ENCODE data around the gene RAPGEF5. TPM values are rescaled to one million over a fixed set of nuclear protein-coding genes. Genes with fewer than 3 reads are reported as not detected.
"Not testable (repeated sequence)": the region's sequence is repeated elsewhere in the genome, so short reads cannot be mapped to it uniquely, and the experiment has no call there.

The RAPGEF5 gene
- total RNA-seq, 4 donors from 2014 or later, result 21.2 to 27.0 (median 24.1) TPM

DNA sequence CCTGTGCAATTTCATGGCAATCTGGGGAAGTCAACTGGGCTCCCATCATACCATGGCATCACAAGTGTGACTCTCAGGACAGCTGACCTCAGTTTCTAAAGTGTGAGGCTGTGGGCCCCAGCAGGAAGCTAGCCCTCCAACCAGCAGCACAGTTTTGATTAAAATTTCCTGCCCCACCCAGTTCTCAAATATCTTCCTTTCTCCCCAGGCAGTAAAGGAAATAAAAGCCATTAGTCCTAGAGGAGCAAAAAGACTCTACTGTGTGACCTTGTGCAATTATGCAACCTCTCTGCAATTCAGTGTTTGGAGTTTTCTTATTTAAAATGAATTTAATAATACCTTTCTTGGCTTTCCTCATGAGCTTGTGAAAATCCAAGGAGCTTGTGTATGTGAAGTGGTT is 268.1 kb downstream of the RAPGEF5 start:
- Histone ChIP-seq H3K4me3 (no peak overlapping the region), H3K27me3 (no peaks in the 10 kb centered on the region), H3K27ac (replicated peaks in 1 of 4) (no peak overlapping the region), H3K4me1 (peaks cover 15 to 18% (median 16%) of the 10 kb centered on the region in 4 donors), H3K9me3 (no peaks in the 10 kb centered on the region), H3K36me3 (no peaks in the 10 kb centered on the region)
- no peak for TF ChIP-seq EP300 (IDR thresholded peaks at IDR 0.05)
- TF ChIP-seq POLR2AphosphoS5 (IDR thresholded peaks at IDR 0.05), result no peak
- TF ChIP-seq, protein P1, sequence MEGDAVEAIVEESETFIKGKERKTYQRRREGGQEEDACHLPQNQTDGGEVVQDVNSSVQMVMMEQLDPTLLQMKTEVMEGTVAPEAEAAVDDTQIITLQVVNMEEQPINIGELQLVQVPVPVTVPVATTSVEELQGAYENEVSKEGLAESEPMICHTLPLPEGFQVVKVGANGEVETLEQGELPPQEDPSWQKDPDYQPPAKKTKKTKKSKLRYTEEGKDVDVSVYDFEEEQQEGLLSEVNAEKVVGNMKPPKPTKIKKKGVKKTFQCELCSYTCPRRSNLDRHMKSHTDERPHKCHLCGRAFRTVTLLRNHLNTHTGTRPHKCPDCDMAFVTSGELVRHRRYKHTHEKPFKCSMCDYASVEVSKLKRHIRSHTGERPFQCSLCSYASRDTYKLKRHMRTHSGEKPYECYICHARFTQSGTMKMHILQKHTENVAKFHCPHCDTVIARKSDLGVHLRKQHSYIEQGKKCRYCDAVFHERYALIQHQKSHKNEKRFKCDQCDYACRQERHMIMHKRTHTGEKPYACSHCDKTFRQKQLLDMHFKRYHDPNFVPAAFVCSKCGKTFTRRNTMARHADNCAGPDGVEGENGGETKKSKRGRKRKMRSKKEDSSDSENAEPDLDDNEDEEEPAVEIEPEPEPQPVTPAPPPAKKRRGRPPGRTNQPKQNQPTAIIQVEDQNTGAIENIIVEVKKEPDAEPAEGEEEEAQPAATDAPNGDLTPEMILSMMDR (IDR thresholded peaks at IDR 0.05), result no peak
- no peak for TF ChIP-seq POLR2A (IDR thresholded peaks at IDR 0.05; ENCODE audit: low read depth)
- DNase-seq (ENCODE audit: extremely low spot score), result no peak
- intact Hi-C loops (cut with DNase I), result loop anchor here (10.0 kb wide), 2 partner anchors 314 to 654 kb away; no protein-coding TSS in a partner anchor

DNA sequence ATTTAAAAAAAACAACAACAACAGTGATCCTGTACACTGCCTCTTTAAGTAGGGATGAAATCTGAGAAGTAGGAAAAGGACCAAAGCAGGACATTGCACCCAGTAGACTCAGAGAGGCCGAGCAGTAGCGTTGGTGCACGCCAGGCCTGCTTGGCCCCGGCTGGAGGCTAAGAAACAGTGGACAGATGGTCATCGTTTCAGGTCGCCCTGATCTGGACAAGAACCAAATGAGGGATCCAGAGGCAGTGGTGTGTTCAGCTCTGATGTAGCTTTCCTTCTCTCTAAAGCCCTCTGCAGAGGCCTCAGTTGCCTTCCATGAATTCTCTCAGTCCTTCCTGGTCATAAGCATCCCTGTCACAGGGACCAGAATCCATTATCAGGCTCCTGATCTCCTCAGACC is 269.1 kb downstream of the RAPGEF5 start:
- WGBS, result 76% methylated on average over 6 of the region's 6 CpGs
- no peaks in the 10 kb centered on the region for H3K9me3 ChIP-seq
- peaks cover 10 to 14% (median 12%) of the 10 kb centered on the region in 4 donors for H3K4me1 ChIP-seq
- no peak overlapping the region for H3K4me3 ChIP-seq
- H3K36me3 ChIP-seq, result no peaks in the 10 kb centered on the region
- H3K27ac ChIP-seq (replicated peaks in 1 of 4), result no peak overlapping the region
- no peak for DNase-seq (ENCODE audit: extremely low spot score)
- TF ChIP-seq, protein P1 (IDR thresholded peaks at IDR 0.05), result no peak
- TF ChIP-seq POLR2AphosphoS5 (IDR thresholded peaks at IDR 0.05) (no peak), EP300 (IDR thresholded peaks at IDR 0.05) (no peak), POLR2A (IDR thresholded peaks at IDR 0.05; ENCODE audit: low read depth) (no peak)
- intact Hi-C loops (cut with DNase I), result loop anchor here (10.0 kb wide), 2 partner anchors 313 to 653 kb away; no protein-coding TSS in a partner anchor
- H3K27me3 ChIP-seq, result no peaks in the 10 kb centered on the region

DNA sequence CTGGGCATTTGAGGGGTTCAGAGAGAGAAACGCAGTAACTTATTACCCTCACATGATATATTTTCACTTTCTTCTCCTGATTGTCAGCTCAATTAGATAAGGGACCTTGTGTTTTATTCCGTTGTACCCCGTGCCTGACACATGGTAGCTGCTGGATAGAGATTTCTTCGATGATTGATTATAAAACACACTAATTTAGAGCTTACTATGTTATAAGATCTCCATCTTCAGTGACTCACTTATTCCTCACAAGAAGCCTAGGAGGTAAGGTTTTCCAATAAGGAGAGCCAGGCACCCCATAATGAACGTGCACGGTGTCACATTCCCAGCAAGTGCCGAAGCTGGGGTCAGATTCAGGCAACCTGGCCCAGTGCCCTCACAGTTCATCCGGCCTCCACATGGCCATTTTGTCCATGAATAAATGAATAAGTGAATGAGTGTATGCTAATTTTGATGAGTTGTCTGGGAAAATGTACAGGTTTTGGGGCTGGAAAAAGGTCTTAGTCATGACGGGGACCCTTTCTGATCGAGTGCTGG is 273.2 kb downstream of the RAPGEF5 start:
- H3K27me3 ChIP-seq, result no peaks in the 10 kb centered on the region
- WGBS, result 31% methylated on average over 10 of the region's 10 CpGs
- DNase-seq (ENCODE audit: extremely low spot score), result no peak
- no peaks in the 10 kb centered on the region for H3K36me3 ChIP-seq
- H3K4me1 ChIP-seq, result peaks cover 8 to 16% (median 14%) of the 10 kb centered on the region in 4 donors
- TF ChIP-seq POLR2A (IDR thresholded peaks at IDR 0.05; ENCODE audit: low read depth), result no peak
- no peak for TF ChIP-seq EP300 (IDR thresholded peaks at IDR 0.05)
- no peak for TF ChIP-seq POLR2AphosphoS5 (IDR thresholded peaks at IDR 0.05)
- peak overlapping the region; percentile 65 to 84 (median 71) for H3K4me3 ChIP-seq
- intact Hi-C loops (cut with DNase I), result loop anchor here (5.0 to 10.0 kb wide), 3 partner anchors 76 to 649 kb away; no protein-coding TSS in a partner anchor
- peak overlapping the region; percentile 84 to 90 (median 88) for H3K27ac ChIP-seq (replicated peaks in 1 of 4)
- no peaks in the 10 kb centered on the region for H3K9me3 ChIP-seq

GRCh38 chr7:22082886-22083703 is 273.9 kb downstream of the RAPGEF5 start:
- under 1% methylated on average over 27 of the region's 55 CpGs for WGBS
- H3K27me3 ChIP-seq, result no peaks in the 10 kb centered on the region
- peak overlapping the region; percentile 84 to 90 (median 88) for H3K27ac ChIP-seq (replicated peaks in 1 of 4)
- no peaks in the 10 kb centered on the region for H3K9me3 ChIP-seq
- TF ChIP-seq POLR2A (IDR thresholded peaks at IDR 0.05; ENCODE audit: low read depth) (no peak), EP300 (IDR thresholded peaks at IDR 0.05) (no peak), POLR2AphosphoS5 (IDR thresholded peaks at IDR 0.05) (peak; percentile 32 to 73)
- TF ChIP-seq, protein P1 (IDR thresholded peaks at IDR 0.05), result peak in 2 of 3 experiments; percentile 94 to 97
- intact Hi-C loops (cut with DNase I), result loop anchor here (5.0 to 10.0 kb wide), 3 partner anchors 76 to 648 kb away; no protein-coding TSS in a partner anchor
- peaks cover 8 to 16% (median 14%) of the 10 kb centered on the region in 4 donors for H3K4me1 ChIP-seq
- peak overlapping the region; percentile 65 to 84 (median 71) for H3K4me3 ChIP-seq
- peak; percentile 97 for DNase-seq (ENCODE audit: extremely low spot score)
- no peaks in the 10 kb centered on the region for H3K36me3 ChIP-seq

DNA sequence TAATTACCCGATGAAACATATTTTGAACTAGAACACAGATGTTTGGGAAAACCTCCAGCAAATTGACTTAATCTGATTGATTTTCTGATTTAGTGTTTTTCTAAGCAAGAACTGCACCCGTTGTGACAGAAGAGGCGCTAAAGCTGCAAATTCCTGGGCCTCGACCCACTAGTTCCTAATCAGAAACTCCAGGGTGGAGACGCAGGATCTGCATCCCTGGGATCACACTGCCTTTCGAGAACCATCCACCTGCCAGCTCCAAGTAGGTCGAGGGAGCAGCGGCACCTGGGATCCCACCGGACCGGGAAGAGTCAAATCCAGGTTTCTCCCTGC is 274.4 kb downstream of the RAPGEF5 start:
- Histone ChIP-seq H3K27ac (replicated peaks in 1 of 4) (peak overlapping the region; percentile 84 to 90 (median 88)), H3K4me1 (peaks cover 8 to 16% (median 14%) of the 10 kb centered on the region in 4 donors), H3K4me3 (peak overlapping the region; percentile 65 to 84 (median 71)), H3K36me3 (no peaks in the 10 kb centered on the region), H3K9me3 (no peaks in the 10 kb centered on the region), H3K27me3 (no peaks in the 10 kb centered on the region)
- TF ChIP-seq EP300 (IDR thresholded peaks at IDR 0.05) (no peak), POLR2AphosphoS5 (IDR thresholded peaks at IDR 0.05) (no peak), POLR2A (IDR thresholded peaks at IDR 0.05; ENCODE audit: low read depth) (no peak)
- TF ChIP-seq, protein P1 (IDR thresholded peaks at IDR 0.05), result no peak
- intact Hi-C loops (cut with DNase I), result loop anchor here (5.0 to 10.0 kb wide), 3 partner anchors 75 to 648 kb away; no protein-coding TSS in a partner anchor
- WGBS, result 11% methylated on average over 5 of the region's 10 CpGs
- DNase-seq (ENCODE audit: extremely low spot score), result no peak

DNA sequence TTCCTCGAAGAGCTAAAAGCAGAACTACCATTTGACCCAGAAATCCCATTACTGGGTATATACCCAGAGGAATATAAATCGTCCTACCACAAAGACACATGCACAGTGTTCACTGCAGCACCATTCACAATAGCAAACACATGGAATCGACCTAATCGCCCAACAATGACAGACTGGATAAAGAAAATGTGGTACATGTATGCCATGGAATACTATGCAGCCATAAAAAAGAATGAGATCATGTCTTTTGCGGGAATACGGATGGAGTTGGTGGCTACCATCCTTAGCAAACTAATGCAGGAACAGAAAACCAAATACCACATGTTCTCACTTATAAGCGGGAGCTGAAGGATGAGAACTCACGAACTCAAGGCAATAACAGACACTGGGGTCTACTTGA is 276.7 kb downstream of the RAPGEF5 start:
- DNase-seq (ENCODE audit: extremely low spot score); H3K27ac ChIP-seq (replicated peaks in 1 of 4); H3K9me3 ChIP-seq; H3K27me3 ChIP-seq; H3K4me3 ChIP-seq; H3K36me3 ChIP-seq: not testable (repeated sequence)
- intact Hi-C loops (cut with DNase I), result loop anchor here (5.0 to 10.0 kb wide), 3 partner anchors 73 to 645 kb away; no protein-coding TSS in a partner anchor
- peaks cover 8 to 17% (median 14%) of the 10 kb centered on the region in 4 donors for H3K4me1 ChIP-seq
- 91% methylated on average over 8 of the region's 8 CpGs for WGBS

GRCh38 chr7:22078872-22079271 is 278.1 kb downstream of the RAPGEF5 start:
- DNase-seq (ENCODE audit: extremely low spot score); H3K27ac ChIP-seq (replicated peaks in 1 of 4); H3K27me3 ChIP-seq; H3K36me3 ChIP-seq; intact Hi-C loops (cut with DNase I); H3K9me3 ChIP-seq; H3K4me3 ChIP-seq: not testable (repeated sequence)
- 92% methylated on average over 6 of the region's 6 CpGs for WGBS
- H3K4me1 ChIP-seq, result peaks cover 7 to 21% (median 11%) of the 10 kb centered on the region in 4 donors

Data from esophagus muscularis mucosa (tissue), 4 donors.